LoVo (cell line): Measurements from ENCODE around the gene ABCC9.
A peak's percentile ranks its signal among the peaks of the same experiment; 100 is the strongest.

Experiments used
- DNase-seq: peaks from one replicate; pipeline ENCODE4 v3.0.0-alpha.2; 2016; ENCODE audit warnings: low spot score

Gene ABCC9

GRCh38 chr12:21773806-21774205 is 167.4 kb downstream of the ABCC9 start:
- DNase-seq: no peak

- no peak for DNase-seq
Measured at GRCh38 chr12:21773263-21773741, 167.9 kb downstream of the ABCC9 start.

DNA sequence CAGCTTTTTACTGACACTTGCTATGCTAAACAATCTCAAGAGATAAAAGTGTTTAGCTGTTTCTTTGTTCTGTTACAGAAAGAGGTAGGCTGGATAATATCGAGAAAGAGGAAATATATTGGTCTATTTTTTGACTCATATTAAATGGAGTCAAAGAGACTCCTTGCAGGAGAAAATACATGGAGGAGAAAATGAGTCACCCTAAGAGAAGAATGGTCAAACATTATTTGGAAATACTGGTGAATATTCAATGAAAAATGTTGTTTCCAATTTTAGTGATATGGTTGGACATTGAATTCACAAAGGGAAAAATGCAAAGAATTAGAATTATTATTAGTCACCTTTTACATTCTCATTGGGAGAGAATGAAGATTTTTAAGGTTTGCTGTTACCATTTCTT is 169.9 kb downstream of the ABCC9 start:
- DNase-seq: no peak

DNA sequence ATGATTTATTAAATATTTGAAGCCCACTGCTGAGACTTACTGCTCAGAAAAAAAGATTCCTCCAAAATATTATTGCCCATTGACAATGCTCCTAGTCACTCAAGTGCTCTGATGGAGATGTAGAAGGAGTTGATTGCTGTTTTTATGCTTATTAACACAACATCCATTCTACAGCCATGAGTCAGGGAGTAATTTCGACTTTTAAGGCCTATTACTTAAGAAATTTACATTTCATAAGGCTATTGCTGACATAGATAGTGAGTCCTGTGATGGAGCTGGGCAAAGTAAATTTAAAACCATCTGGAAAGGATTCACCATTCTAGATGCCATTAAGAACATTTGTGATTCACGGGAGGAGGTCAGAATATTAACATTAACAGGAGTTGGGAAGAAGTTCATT is 171.9 kb downstream of the ABCC9 start:
- no peak for DNase-seq

DNA sequence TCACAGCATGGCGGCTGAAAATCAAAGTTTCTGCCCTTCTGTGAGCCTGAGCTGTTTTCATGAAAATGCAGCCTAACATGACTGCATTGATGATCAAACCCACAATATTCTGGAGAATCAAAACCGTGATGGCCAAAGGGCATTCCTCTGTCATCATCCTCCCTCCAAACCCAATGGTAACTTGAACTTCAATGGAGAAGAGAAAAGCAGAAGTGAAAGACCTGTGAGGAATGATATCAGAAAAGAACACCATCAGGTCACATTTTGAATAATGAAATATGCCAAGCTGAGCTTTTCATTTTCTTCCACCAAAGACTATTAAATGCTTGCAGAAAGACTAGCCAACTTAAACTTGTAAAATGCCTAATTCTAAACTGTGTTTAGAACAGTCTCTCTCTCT is 174.8 kb downstream of the ABCC9 start:
- DNase-seq: no peak

DNA sequence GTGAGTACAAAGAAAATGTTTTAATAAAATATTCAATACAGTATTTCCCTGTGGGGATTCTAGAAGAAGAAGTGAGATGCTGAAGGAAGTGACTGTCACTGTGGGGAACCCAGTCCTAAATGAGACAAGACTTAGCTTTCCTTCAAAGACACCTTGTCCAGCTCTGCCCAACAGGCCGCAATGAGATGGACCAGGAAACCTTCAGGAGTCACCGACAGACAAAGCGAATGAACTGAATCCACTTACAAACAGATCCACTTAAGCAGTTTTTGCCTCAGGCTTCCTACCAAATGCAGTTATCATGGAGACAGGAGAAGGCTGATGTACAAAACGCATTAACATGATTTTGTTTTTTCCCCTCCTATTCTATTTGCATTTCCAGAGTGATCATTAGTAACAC is 176.3 kb downstream of the ABCC9 start:
- DNase-seq: no peak

DNA sequence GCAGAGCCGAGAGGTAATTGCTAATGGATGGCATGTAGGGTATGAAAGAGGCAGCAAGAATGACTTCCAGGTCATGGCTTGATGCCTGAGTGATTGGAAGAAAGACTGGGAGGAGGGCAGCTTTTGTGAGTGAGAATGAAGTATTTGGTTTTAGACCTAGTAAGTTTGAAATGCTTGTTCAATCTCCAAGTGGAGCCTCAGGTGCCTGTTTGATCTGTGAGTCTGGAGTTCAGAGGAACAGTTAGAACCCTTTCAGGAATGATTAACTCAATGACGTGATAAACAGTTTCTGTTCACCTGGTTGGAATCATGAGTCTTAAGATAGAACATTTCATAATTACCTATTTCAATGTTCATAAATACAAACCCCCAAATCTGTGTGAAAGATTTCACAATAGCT is 177.2 kb downstream of the ABCC9 start:
- no peak for DNase-seq

GRCh38 chr12:21763531-21763930 is 177.7 kb downstream of the ABCC9 start:
- DNase-seq: no peak

- DNase-seq: no peak
Measured at GRCh38 chr12:21759737-21760136, 181.5 kb downstream of the ABCC9 start.

DNA sequence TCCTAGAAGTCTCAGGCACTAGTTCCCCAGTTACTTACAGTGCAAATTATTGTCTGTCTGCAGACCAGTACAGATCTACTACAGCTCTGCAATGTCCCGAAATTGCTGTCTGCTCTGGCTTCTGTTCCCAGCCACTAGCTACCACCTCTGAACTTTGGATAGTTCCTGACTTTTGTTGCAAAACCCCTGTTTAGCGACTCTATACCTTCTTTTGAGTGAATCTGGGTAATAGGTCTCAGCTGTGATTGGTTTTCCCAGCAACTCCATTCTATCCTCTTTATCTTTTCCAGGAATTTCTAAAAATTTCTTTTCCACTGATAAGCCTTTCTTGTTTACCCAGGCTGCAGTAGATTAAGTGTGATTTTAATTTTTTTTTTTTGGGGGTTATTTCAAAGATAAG is 183.5 kb downstream of the ABCC9 start:
- DNase-seq: no peak

DNA sequence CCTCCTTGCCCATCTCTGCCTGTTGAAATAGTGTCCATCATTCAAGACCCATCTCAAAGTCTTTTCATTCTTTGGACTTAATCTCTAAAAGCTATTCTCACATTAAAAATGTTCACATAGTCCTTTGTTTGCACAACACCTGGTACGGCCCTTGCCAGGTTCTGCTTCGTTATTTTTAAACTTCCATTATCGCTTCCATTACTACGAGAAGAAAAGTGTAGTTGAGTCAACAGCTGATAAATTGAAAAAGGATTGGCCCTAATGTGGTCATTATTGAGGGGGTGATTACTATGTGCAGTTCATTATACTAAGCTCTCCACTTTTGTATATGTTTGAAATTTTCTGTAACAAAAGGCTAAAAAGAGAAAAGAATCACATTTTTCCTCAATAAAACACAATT is 184.5 kb downstream of the ABCC9 start:
- no peak for DNase-seq

DNA sequence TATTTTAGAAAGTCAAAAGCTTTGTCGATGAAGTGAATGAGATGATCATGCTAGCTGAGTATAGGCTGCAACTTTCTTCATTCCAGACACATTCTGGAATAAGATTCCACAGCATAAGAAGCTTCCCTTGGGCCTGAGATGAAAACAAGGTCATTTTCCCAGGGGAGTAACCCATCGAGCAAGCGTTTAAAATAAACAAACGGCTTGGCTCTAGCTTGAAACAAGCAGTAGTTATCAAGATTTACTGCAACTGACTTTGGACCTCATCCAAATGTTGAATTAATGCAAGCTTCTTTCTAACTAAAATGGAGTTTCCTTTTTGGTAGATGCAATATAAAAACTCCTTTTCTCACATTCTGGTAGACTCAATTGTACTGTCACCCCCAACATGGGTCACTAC is 189.7 kb downstream of the ABCC9 start:
- DNase-seq: peak; percentile 23
